Activated CD8-positive, alpha-beta memory T cell treated with anti-CD3 and anti-CD28 coated beads for 48 hours (primary cell): ENCODE data around the gene MZF1.
"Not testable (repeated sequence)": the region's sequence is repeated elsewhere in the genome, so short reads cannot be mapped to it uniquely, and the experiment has no call there.

ENCODE experiments used
- DNase-seq, 3 experiments: peaks; one replicate each; pipeline ENCODE4 v3.0.0-alpha.2; 2020; ENCODE audit warnings: low read depth in 2 of 3, low spot score in 2 of 3

Gene MZF1

GRCh38 chr19:58572818-58573657 lies at the start of gene MZF1:
TSS of gene MZF1 (minus strand) at chr19:58573335. CDS start at chr19:58571389, 1,946 bp downstream.
- DNase-seq, result peak; percentile 94 to 97 (median 96)

- DNase-seq, result not testable (repeated sequence)
Observed at GRCh38 chr19:58607213-58607612, 34.1 kb upstream of the MZF1 start.

GRCh38 chr19:58606251-58606896 lies 33.2 kb upstream of the MZF1 start:
- DNase-seq, result not testable (repeated sequence)

- DNase-seq, result no peak
Observed at GRCh38 chr19:58586133-58586765, 13.1 kb upstream of the MZF1 start.

GRCh38 chr19:58585442-58586132 lies 12.5 kb upstream of the MZF1 start:
- DNase-seq, result no peak

GRCh38 chr19:58584498-58585441 lies 11.6 kb upstream of the MZF1 start:
- DNase-seq, result no peak

- no peak for DNase-seq
Observed at GRCh38 chr19:58582985-58583384, 9.8 kb upstream of the MZF1 start.

- peak; percentile 74 to 84 (median 75) for DNase-seq
Observed at GRCh38 chr19:58581227-58582141, 8.3 kb upstream of the MZF1 start.

GRCh38 chr19:58579473-58580142 lies 6.5 kb upstream of the MZF1 start:
- no peak for DNase-seq

GRCh38 chr19:58578012-58578925 lies 5.1 kb upstream of the MZF1 start:
- no peak for DNase-seq

GRCh38 chr19:58577581-58577980 lies 4.4 kb upstream of the MZF1 start:
- DNase-seq, result peak in 1 of 3 experiments; percentile 0

GRCh38 chr19:58575183-58576041 lies 2.3 kb upstream of the MZF1 start:
- peak; percentile 63 to 76 (median 70) for DNase-seq

- no peak for DNase-seq
Observed at GRCh38 chr19:58573658-58574164, 576 bp upstream of the MZF1 start.

- no peak for DNase-seq
Observed at GRCh38 chr19:58572026-58572817, 913 bp downstream of the MZF1 start.

- DNase-seq, result no peak
Observed at GRCh38 chr19:58571575-58571947, 1.6 kb downstream of the MZF1 start.
